Measurements from ENCODE around the gene PGBD5.

The PGBD5 gene

GRCh38 chr1:230274254-230274653, 151.9 kb downstream of the PGBD5 start:
- no peak for TF ChIP-seq CTCF (IDR thresholded peaks at IDR 0.05; ENCODE audit: low read depth, low read length)
- H3K4me3 ChIP-seq (ENCODE audit: low read depth, low read length) = no peak overlapping the region

GRCh38 chr1:230273141-230273710, 152.9 kb downstream of the PGBD5 start:
- no peak overlapping the region for H3K4me3 ChIP-seq (ENCODE audit: low read depth, low read length)
- no peak for TF ChIP-seq CTCF (IDR thresholded peaks at IDR 0.05; ENCODE audit: low read depth, low read length)

GRCh38 chr1:230272557-230272956, 153.6 kb downstream of the PGBD5 start:
- no peak for TF ChIP-seq CTCF (IDR thresholded peaks at IDR 0.05; ENCODE audit: low read depth, low read length)
- H3K4me3 ChIP-seq (ENCODE audit: low read depth, low read length) = no peak overlapping the region

GRCh38 chr1:230271300-230272035, 154.7 kb downstream of the PGBD5 start:
- no peak for TF ChIP-seq CTCF (IDR thresholded peaks at IDR 0.05; ENCODE audit: low read depth, low read length)
- H3K4me3 ChIP-seq (ENCODE audit: low read depth, low read length) = no peak overlapping the region

GRCh38 chr1:230270559-230271281, 155.4 kb downstream of the PGBD5 start:
- H3K4me3 ChIP-seq (ENCODE audit: low read depth, low read length) = no peak overlapping the region
- no peak for TF ChIP-seq CTCF (IDR thresholded peaks at IDR 0.05; ENCODE audit: low read depth, low read length)

- TF ChIP-seq CTCF (IDR thresholded peaks at IDR 0.05; ENCODE audit: low read depth, low read length) = no peak
- H3K4me3 ChIP-seq (ENCODE audit: low read depth, low read length) = no peak overlapping the region
Measured at GRCh38 chr1:230270185-230270558, 156.0 kb downstream of the PGBD5 start.

All from WI38 (cell line).